ENCODE measurements around the gene SUGCT.
"Not testable (repeated sequence)": the region's sequence is repeated elsewhere in the genome, so short reads cannot be mapped to it uniquely, and the experiment has no call there.

SUGCT gene

GRCh38 chr7:40643664-40644063 lies 508.9 kb downstream of the SUGCT start:
- no peak for DNase-seq

GRCh38 chr7:40644454-40645188 lies 509.8 kb downstream of the SUGCT start:
- DNase-seq = no peak

GRCh38 chr7:40645197-40645596 lies 510.4 kb downstream of the SUGCT start:
- DNase-seq = no peak

- no peak for DNase-seq
These were observed 511.9 kb downstream of the SUGCT start for GRCh38 chr7:40646717-40647116.

- DNase-seq = no peak
These were observed 512.9 kb downstream of the SUGCT start for GRCh38 chr7:40647719-40648118.

- DNase-seq = no peak
These were observed 514.4 kb downstream of the SUGCT start for GRCh38 chr7:40649247-40649646.

DNA sequence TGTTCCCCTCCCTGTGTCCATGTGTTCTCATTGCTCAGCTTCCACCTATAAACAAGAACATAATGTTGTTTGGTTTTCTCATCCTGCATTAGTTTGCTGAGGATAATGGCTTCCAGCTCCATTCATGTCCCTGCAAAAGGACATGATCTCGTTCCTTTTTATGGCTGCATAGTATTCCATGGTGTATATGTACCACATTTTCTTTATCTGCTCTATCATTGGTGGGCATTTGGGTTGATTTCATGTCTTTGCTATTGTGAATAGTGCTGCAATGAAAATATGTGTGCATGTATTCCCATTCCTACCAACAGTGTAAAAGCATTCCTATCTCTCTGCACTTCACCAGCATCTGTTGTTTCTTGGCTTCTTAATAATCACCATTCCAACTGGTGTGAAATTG lies 516.1 kb downstream of the SUGCT start:
- not testable (repeated sequence) for DNase-seq

DNA sequence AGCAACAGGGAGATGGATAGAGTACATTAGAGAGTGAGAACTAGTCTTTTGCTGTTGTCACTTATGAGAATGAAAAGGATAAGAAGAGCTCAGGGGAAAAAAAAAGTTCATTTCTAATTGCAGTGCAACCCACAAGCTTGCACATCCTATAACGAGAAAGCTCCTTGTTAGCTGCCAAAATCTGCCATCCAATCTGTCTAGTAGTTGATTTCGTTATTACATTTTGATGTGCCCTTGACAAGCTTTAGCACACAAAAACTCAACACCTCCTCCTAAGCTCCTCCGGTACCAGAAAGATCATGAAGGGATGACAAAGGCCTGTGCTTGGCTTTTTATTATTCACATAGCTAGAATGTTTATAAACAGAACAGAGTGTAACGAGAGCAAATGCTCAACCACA lies 519.4 kb downstream of the SUGCT start:
- DNase-seq = no peak

DNA sequence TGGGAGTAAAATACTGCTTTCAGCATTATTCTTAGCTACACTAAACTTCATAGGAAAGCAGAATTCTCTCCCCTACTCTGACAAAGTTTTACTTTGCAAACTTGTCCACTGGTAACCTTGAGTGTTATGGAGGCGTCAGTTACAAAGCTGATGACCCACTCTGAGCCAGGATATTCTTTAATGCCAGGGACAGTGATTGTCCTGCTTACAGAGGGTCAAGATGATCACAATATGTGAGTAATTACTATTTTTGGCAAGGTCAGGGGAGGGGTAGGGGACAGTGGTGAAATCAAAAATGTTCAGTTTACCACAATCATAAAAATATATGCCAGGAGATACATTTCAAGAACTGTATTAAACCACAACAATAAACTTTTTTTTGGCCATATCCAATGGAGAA lies 520.6 kb downstream of the SUGCT start:
- DNase-seq = no peak

DNA sequence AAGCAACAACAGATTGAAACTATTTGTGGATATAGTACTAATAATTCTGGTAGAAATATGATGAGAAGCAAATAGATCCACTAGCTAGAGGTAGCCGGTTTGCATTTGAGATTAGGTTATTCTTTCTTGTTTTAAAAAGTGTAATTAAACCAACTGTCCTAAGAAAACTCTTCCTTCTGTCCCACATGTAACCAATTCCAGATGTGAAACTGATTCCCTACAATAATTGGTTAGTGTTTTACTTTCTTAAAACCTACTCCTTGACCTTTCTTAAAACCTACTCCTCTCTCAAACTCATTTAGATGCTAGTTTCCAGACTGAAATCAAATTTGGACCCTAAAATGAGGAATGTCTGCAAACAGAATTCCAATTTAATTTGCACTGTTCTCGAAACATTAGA lies 521.5 kb downstream of the SUGCT start:
- no peak for DNase-seq

DNA sequence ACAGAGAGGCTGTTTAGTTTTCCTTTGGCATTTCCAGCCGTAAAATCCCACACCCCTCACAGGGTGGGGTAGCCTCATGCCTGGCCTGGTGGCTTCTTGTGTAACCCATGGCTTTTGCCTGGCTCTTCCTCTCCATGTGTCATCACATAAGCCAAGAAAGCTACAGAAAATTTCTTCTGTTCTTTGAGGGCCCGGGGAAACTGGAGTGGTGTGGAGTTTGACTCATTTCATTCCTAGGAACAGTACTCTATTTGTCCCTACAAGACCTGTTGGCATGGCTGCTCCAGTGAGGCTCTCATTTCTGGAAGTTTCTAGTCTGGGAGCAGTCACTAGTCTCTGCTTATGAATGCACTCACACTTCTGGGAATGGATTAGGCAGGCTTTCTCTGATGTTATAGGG lies 523.9 kb downstream of the SUGCT start:
- DNase-seq = no peak

DNA sequence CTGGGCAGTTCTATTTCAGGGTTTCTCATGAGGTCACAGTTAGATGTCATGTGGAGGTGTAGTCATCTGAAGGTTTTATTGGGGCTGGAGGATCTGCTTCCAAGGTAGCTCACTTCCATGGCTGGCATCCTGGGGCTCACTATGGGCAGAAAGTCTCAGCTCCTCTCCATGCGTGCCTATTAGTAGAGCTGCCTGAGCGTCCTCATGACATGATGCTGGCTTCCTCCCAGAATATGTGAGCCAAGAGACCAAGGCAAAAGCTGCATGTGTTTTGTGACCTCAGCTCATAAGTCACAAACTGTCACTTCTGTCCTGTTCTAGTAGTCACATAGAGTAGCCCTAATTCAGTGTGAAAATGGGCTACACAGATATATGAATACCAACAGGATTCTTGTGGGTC lies 524.4 kb downstream of the SUGCT start:
- DNase-seq = no peak

DNA sequence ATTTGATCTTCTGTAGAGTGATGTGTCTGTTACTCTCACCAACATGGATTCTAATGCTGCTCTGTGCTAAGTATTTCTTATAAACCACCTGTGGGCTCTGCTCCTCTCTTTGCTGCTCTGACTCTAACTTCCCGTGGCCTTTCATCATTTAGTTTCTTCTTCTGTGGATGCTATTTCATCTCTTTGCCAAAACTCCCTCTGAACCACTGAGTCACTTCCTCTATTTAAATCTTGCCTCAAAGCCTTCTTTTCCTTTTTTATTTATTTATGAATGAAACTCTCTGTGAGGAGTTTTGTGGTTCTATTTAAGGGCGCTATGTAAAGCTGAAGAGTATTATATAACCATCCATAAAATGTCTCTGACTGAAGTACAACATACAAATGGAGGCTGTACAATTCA lies 538.5 kb downstream of the SUGCT start:
- no peak for DNase-seq

- DNase-seq = no peak
These were observed 539.5 kb downstream of the SUGCT start for GRCh38 chr7:40674316-40674715.

GRCh38 chr7:40675741-40676140 lies 540.9 kb downstream of the SUGCT start:
- DNase-seq = no peak

- DNase-seq = no peak
These were observed 541.4 kb downstream of the SUGCT start for GRCh38 chr7:40676221-40676620.

- no peak for DNase-seq
These were observed 545.9 kb downstream of the SUGCT start for GRCh38 chr7:40680657-40681056.

- no peak for DNase-seq
These were observed 547.9 kb downstream of the SUGCT start for GRCh38 chr7:40682696-40683095.

GRCh38 chr7:40694026-40694809 lies 559.4 kb downstream of the SUGCT start:
- DNase-seq = no peak

DNA sequence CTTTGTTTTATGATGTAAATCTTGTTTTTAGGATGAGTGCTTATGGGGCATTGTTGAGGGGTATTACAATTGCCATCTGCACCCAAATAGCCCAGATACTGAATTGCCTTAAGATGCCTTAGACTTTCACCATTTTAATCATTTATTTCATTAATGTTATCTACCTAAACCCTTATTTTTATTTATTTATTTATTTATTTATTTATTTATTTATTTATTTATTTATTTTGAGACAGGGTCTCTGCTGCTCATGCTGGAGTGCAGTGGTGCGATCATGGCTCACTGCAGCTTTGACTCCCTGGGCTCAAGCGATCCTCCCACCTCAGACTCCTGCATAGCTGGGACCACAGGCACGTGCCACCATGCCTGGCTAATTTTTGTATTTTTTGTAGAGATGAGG lies 560.2 kb downstream of the SUGCT start:
- no peak for DNase-seq

DNA sequence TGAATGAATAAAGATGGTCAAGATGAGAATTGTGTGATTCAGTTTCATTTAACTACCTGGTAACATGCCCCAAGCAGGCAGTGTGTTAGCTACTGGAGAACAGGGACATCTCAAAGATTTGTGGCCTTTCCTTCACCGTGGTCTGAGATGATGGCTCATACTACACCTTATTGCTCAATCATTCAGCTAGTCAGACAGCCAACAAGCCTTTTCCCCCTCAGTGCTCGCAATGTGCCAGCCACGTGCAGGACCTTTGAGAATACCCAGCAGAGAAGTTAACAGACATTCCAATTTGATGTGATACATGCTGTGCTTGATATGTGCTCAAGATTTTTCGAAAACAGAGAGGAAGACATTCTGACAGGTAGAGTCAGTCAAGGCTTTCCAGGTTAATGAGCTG lies 562.8 kb downstream of the SUGCT start:
- no peak for DNase-seq

GRCh38 chr7:40698214-40698920 lies 563.6 kb downstream of the SUGCT start:
- DNase-seq = no peak

DNA sequence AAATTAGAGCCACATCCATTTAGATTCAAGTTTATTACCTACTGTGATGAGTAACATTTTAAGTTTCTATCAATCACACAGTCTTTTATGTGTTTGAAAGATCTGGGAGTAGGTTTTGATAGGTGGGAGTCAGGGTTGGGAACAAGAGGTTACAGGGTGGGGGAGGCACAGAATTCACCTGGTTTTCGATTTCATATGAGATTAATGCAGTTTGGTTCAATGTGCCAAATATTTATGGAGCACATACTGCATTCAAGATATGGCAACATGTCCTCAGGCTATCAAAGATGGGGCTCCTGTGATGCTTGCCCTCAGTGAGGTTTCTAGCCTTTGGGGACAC lies 564.1 kb downstream of the SUGCT start:
- no peak for DNase-seq
